WI38 (cell line): ENCODE data around the gene OR4N2.
"Not testable (repeated sequence)": the region's sequence is repeated elsewhere in the genome, so short reads cannot be mapped to it uniquely, and the experiment has no call there.

ENCODE experiments used
- H3K4me3 ChIP-seq: 2 replicates; pipeline ENCODE4 v1.5.1; 2011; ENCODE audit warnings: low read depth, mild to moderate bottlenecking, control low read depth, low read length
- CTCF ChIP-seq: IDR thresholded peaks from 2 replicates; pipeline ENCODE4 v1.5.1; 2012; ENCODE audit warnings: low read depth, mild to moderate bottlenecking, control low read depth, low read length

Gene OR4N2

GRCh38 chr14:19800282-19801117 is 3.1 kb upstream of the OR4N2 start:
- H3K4me3 ChIP-seq = no peak overlapping the region
- TF ChIP-seq CTCF = no peak

GRCh38 chr14:19801118-19801464 is 2.5 kb upstream of the OR4N2 start:
- H3K4me3 ChIP-seq = no peak overlapping the region
- no peak for TF ChIP-seq CTCF

GRCh38 chr14:19813171-19813920 is 9.8 kb downstream of the OR4N2 start:
- not testable (repeated sequence) for H3K4me3 ChIP-seq

GRCh38 chr14:19819879-19820278 is 16.3 kb downstream of the OR4N2 start:
- H3K4me3 ChIP-seq = not testable (repeated sequence)

- not testable (repeated sequence) for H3K4me3 ChIP-seq
Measured at GRCh38 chr14:19821016-19821415, 17.4 kb downstream of the OR4N2 start.

- H3K4me3 ChIP-seq = no peak overlapping the region
- TF ChIP-seq CTCF = no peak
Measured at GRCh38 chr14:19823178-19823577, 19.6 kb downstream of the OR4N2 start.

GRCh38 chr14:19823765-19824164 is 20.2 kb downstream of the OR4N2 start:
- TF ChIP-seq CTCF = no peak
- H3K4me3 ChIP-seq = no peak overlapping the region

- not testable (repeated sequence) for H3K4me3 ChIP-seq
Measured at GRCh38 chr14:19827626-19828244, 24.2 kb downstream of the OR4N2 start.

GRCh38 chr14:19828314-19828713 is 24.7 kb downstream of the OR4N2 start:
- H3K4me3 ChIP-seq = no peak overlapping the region
- no peak for TF ChIP-seq CTCF

- H3K4me3 ChIP-seq = not testable (repeated sequence)
Measured at GRCh38 chr14:19834203-19834848, 30.8 kb downstream of the OR4N2 start.
